ENCODE measurements around the gene RASAL2.

- no peak for TF ChIP-seq CTCF (IDR thresholded peaks at IDR 0.05)
- no peak for TF ChIP-seq POLR2A (IDR thresholded peaks at IDR 0.05)
These were observed 918 bp upstream of the RASAL2 start for GRCh38 chr1:178092878-178093493.
